NT2/D1 (cell line): ENCODE results near the gene GIT2.

Source experiments
- DNase-seq: peaks from one replicate; pipeline ENCODE4 v3.0.0-alpha.2; 2011; ENCODE audit warnings: low read depth, low spot score
- H3K27me3 ChIP-seq: 2 replicates; pipeline ENCODE4 v1.6.0; 2011; ENCODE audit warnings: mild to moderate bottlenecking; ENCODE audit not compliant: insufficient read length, insufficient read depth
- H3K36me3 ChIP-seq: 2 replicates; pipeline ENCODE4 v1.6.1; 2011; ENCODE audit warnings: mild to moderate bottlenecking, low read length, mixed read lengths; ENCODE audit not compliant: insufficient read depth, insufficient read length
- H3K4me1 ChIP-seq: 2 replicates; pipeline ENCODE4 v1.5.1; 2011; ENCODE audit not compliant: insufficient read depth, insufficient read length
- H3K4me3 ChIP-seq: 2 replicates; pipeline ENCODE4 v1.5.1; 2011; ENCODE audit warnings: low read depth; ENCODE audit not compliant: insufficient read length
- H3K9ac ChIP-seq: 2 replicates; pipeline ENCODE4 v1.6.0; 2011; ENCODE audit warnings: low read depth; ENCODE audit not compliant: insufficient read length
- H3K9me3 ChIP-seq: 2 replicates; pipeline ENCODE4 v1.5.1; 2011; ENCODE audit warnings: mild to moderate bottlenecking, low read length; ENCODE audit not compliant: insufficient read depth
- SUZ12 ChIP-seq: IDR thresholded peaks from 2 replicates; pipeline ENCODE4 v1.6.1; 2011; ENCODE audit not compliant: insufficient read length, insufficient read depth; ENCODE audit errors: extremely low read depth
- YY1 ChIP-seq: IDR thresholded peaks from 2 replicates; pipeline ENCODE4 v1.6.1; 2011; ENCODE audit not compliant: insufficient read length, insufficient read depth
- ZNF274 ChIP-seq: IDR thresholded peaks from 2 replicates; pipeline ENCODE4 v1.6.1; 2011; ENCODE audit warnings: mild to moderate bottlenecking, low read depth, low read length

Gene GIT2

DNA sequence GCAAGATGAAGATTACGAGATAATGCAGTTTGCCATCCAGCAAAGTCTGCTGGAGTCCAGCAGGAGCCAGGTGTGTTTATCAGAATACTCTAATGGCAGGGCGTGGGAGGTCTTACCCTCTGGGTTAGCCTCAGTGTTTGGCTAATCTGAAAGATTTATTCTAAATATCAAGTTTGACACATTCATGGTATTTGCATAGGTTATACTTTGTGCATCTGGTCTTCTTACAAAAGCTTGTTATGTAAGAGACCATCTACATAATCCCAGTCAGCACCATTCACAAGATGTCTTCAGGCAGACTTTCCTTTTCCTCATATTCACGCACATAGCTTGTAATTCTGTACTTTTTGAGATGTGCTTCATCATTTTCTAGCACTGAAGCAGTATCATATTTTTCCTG is 37.7 kb upstream of the GIT2 start:
- TF ChIP-seq SUZ12 (no peak), ZNF274 (no peak), YY1 (no peak)
- no peaks in the 10 kb centered on the region for H3K9me3 ChIP-seq
- DNase-seq = no peak
- H3K27me3 ChIP-seq = no peaks in the 10 kb centered on the region
- H3K9ac ChIP-seq = no peak overlapping the region
- H3K36me3 ChIP-seq = peaks cover 51% of the 10 kb centered on the region
- no peaks in the 10 kb centered on the region for H3K4me1 ChIP-seq
- no peak overlapping the region for H3K4me3 ChIP-seq

DNA sequence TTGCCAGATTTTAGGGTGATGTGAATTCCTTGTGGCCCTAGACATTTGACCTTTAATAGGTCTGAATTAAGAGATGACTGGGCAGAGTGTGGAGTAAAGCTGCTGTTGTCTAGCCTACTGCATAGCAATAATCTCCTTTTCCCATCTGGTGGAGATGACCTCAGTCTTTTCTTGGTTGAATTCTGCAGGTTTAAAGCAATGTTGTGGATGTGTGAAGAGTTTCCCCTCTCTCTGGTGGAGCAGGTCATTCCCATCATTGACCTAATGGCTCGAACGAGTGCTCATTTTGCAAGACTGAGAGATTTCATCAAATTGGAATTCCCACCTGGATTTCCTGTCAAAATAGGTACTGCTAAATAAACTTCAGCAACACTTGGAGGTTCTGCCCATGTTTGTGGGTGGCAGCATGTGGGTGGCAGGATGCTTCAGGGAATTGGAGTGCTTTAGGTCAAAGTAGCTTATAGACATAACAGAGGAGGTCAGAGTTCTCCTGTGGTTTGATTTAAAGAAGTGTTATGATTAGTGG is 33.2 kb upstream of the GIT2 start:
- H3K4me1 ChIP-seq = no peaks in the 10 kb centered on the region
- TF ChIP-seq SUZ12 (no peak), YY1 (no peak), ZNF274 (no peak)
- no peaks in the 10 kb centered on the region for H3K27me3 ChIP-seq

DNA sequence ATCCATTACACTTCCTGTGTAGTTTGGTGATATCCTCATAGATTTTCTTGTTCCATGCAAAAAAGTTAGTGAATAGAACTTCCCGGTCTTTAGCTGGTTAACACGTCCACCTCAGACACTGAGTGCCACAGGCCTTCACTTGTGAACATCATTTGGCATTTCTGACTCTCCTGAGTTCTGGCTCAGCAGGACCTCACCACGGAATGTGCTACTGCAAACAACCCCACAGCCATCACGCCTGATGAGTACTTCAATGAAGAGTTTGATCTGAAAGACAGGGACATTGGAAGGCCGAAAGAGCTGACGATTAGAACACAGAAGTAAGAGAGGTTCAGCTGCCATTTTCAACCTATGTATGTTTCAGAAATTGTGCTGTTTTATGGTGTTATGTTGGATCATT is 32.2 kb upstream of the GIT2 start:
- Histone ChIP-seq H3K4me1 (no peaks in the 10 kb centered on the region), H3K9me3 (no peaks in the 10 kb centered on the region), H3K4me3 (no peak overlapping the region), H3K27me3 (no peaks in the 10 kb centered on the region), H3K36me3 (peaks cover 32% of the 10 kb centered on the region), H3K9ac (no peak overlapping the region)
- no peak for DNase-seq
- TF ChIP-seq SUZ12 = no peak
- TF ChIP-seq ZNF274 = no peak
- no peak for TF ChIP-seq YY1

More for the DNA sequence above, 33.2 kb upstream of the GIT2 start:
- no peak for DNase-seq
- Histone ChIP-seq H3K36me3 (peaks cover 37% of the 10 kb centered on the region), H3K4me3 (no peak overlapping the region), H3K9ac (no peak overlapping the region), H3K9me3 (no peaks in the 10 kb centered on the region)

DNA sequence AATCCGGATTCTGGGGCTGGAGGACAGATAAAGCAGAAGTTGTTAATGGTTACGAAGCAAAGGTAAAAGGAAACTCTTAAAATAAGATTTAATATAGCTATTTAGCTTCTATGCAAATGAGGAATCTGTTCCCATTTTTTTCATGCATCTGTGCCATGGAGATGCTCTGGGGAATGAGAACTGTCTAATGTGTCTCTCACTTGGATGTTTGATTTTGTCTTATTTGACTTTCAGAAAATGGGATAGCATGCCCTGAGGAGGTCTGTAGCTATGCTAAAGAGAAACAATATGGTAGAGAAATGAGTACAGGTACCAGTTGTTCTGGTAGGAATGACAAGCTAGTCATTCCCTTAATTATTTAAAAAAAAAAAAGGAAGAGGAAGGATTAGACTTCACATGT is 27.9 kb upstream of the GIT2 start:
- no peaks in the 10 kb centered on the region for H3K9me3 ChIP-seq
- no peaks in the 10 kb centered on the region for H3K4me1 ChIP-seq
- TF ChIP-seq SUZ12 (no peak), YY1 (no peak), ZNF274 (no peak)
- H3K36me3 ChIP-seq = peaks cover 17% of the 10 kb centered on the region
- DNase-seq = no peak
- no peak overlapping the region for H3K9ac ChIP-seq
- no peak overlapping the region for H3K4me3 ChIP-seq
- H3K27me3 ChIP-seq = no peaks in the 10 kb centered on the region

DNA sequence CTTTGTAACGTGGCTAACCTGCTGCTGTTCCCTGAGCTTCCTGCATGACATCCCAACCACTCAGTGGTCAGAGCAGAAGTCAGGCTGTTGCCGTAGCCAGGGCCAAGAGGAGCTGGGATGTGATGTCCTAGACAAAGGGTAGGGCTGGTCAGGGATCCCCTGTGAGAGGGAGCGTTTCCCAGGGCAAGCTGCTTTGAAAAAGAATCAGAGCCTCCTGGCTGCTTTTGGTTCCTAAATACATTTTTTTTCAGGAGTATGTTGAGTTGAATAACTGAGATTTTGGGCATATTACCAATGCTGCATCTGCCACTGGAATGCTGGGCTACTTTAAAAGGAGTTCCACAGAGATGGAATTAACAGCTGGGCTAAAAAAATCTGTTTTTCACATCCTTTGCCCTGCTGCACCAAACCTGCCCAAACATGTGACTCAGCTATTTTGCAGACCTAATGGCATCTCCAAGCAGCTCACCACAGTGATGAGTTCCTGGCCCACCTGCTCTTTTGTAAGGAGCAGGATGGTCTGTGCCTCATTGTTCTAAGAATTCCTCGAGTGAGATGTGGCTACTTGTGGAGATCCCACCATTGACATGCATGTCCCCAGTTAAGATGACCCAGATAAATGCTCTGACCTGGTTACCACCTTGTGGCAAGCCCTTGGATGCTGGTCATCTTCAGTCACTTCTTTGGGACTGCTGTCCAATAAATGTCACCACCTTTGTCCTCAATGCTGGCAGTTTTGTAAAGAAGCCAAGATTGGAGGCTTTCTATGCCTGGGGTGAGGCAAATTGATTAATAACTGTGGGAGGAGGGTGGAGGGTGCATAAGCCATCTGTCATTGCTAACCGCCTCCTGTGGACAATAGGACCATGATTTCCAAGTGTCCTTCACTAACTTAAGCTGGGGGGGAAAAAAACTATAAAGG is 27.2 kb upstream of the GIT2 start:
- H3K27me3 ChIP-seq = no peaks in the 10 kb centered on the region
- H3K36me3 ChIP-seq = peaks cover 21% of the 10 kb centered on the region
- no peaks in the 10 kb centered on the region for H3K4me1 ChIP-seq
- TF ChIP-seq YY1 (no peak), SUZ12 (no peak)
- no peak overlapping the region for H3K9ac ChIP-seq
- DNase-seq = no peak
- H3K9me3 ChIP-seq = no peaks in the 10 kb centered on the region
- no peak overlapping the region for H3K4me3 ChIP-seq

DNA sequence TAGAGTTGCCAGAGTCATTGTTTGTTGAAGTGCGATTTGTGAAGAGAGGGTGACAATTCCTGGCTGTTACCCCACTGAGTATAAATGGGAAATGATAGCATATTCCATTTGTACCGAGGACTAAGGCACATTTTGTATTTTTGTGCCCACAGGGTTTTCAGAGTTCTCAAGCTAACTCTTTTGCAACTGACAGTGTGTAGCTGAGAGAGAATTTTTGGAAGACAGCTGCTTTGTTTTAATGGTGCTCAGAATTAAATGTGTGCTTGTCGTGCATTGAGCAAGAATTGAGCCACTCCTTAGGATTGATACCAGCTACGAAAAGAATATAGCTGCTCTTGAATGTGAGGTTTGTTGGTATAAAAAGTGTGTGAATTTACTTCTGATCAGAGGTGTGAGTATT is 24.8 kb upstream of the GIT2 start:
- no peak overlapping the region for H3K9ac ChIP-seq
- no peaks in the 10 kb centered on the region for H3K4me1 ChIP-seq
- TF ChIP-seq ZNF274 = no peak
- TF ChIP-seq SUZ12 = no peak
- no peak for TF ChIP-seq YY1
- no peaks in the 10 kb centered on the region for H3K9me3 ChIP-seq
- H3K27me3 ChIP-seq = no peaks in the 10 kb centered on the region
- peaks cover 15% of the 10 kb centered on the region for H3K36me3 ChIP-seq
- no peak overlapping the region for H3K4me3 ChIP-seq
- DNase-seq = no peak

DNA sequence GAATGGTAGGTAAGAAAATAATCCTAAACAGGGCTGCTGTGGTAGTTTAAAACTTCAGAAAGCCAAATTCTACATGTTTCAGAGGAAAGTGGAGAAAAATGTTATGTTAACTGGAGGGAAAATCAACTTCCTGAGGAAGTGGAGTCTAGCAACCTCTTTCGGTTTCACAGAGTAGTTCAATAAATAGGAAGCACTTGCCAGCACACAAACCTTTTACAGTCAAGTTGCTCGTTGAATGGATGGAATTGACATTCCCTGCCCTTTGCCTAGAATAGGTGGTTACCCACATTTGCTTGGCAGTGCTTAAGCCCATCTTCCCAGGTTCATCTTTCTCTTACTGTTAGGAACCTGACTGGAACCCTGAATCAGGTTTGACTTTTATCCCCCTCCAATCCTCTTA is 19.0 kb upstream of the GIT2 start:
- Histone ChIP-seq H3K9me3 (no peaks in the 10 kb centered on the region), H3K4me1 (no peaks in the 10 kb centered on the region), H3K4me3 (no peak overlapping the region), H3K36me3 (peaks cover 24% of the 10 kb centered on the region), H3K27me3 (no peaks in the 10 kb centered on the region), H3K9ac (no peak overlapping the region)
- TF ChIP-seq ZNF274 = no peak
- TF ChIP-seq YY1 = no peak
- TF ChIP-seq SUZ12 = no peak
- DNase-seq = no peak
